Uterus (tissue), 2 donors: Measurements from ENCODE around the gene CAMTA1.

ENCODE experiments used
- CTCF ChIP-seq, 4 experiments: fragments of 200-600 bp in 2 of 4; fragments of 450-650 bp in 2 of 4; sonication (generic) in 2 of 4; IDR thresholded peaks; one replicate each; pipeline ENCODE4 v1.5.1; 2016 to 2019; ENCODE audit warnings: antibody characterized with exemption in 4 of 4, mild to moderate bottlenecking in 2 of 4, moderate library complexity in 1 of 4
- POLR2A ChIP-seq, 2 donors: fragments of 450-650 bp; IDR thresholded peaks; one replicate each; pipeline ENCODE4 v1.6.1; 2016; ENCODE audit warnings: antibody characterized with exemption in 2 of 2, mild to moderate bottlenecking in 1 of 2, moderate library complexity in 1 of 2

GRCh38 chr1:7471836-7472235, 686.6 kb downstream of the CAMTA1 start:
- TF ChIP-seq POLR2A (IDR thresholded peaks at IDR 0.05) = no peak
- no peak for TF ChIP-seq CTCF (IDR thresholded peaks at IDR 0.05)
